ENCODE data around the gene TLCD5.

GRCh38 chr11:120296554-120296953 is 28.5 kb upstream of the TLCD5 start:
- TF ChIP-seq CTCF (IDR thresholded peaks at IDR 0.05) = no peak
- no peak for TF ChIP-seq POLR2A (IDR thresholded peaks at IDR 0.05)

All from lower leg skin (tissue), 3 donors.